A549 (cell line): ENCODE measurements around the gene CAMK1G. TPM values are rescaled to one million over a fixed set of nuclear protein-coding genes. Genes with fewer than 3 reads are reported as not detected.

Experiments used
- ATAC-seq, 2 experiments: fragments of 200-7000 bp in 1 of 2; fragments of >200 bp in 1 of 2; cut with Nextera tagmentation in 1 of 2; cut with Tn5 transposase in 1 of 2; 3 replicates each; pipeline versions ENCODE4 v1.8.0 to v1.9.1; 2018 to 2020; ENCODE audit warnings: mild to moderate bottlenecking in 1 of 2, moderate library complexity in 1 of 2
- CTCF ChIA-PET: fragments of 300-600 bp; sonication (Branson Sonifier 250); formaldehyde crosslinking; extraction: SDS; loops from one replicate; lab custom pipeline; 2021; ENCODE audit warnings: antibody characterized with exemption, inconsistent platforms; lab: Yijun Ruan, JAX
- POLR2A ChIA-PET: fragments of 350-600 bp; formaldehyde crosslinking; extraction: SDS; loops from one replicate; lab custom pipeline; 2021; ENCODE audit warnings: antibody characterized with exemption, inconsistent platforms; lab: Yijun Ruan, JAX
- DNase-seq, 2 experiments: peaks; one replicate each; pipeline versions ENCODE4 v3.0.0 to v3.0.0-alpha.2; 2011 to 2016; ENCODE audit warnings: low read depth in 1 of 2, low spot score in 1 of 2
- FAIRE-seq: peaks from 2 replicates; lab custom pipeline; 2011; peaks lifted over from hg19 to GRCh38; lab: Jason Lieb, UNC
- H3K27ac ChIP-seq, 2 experiments: fragments of >200 bp; sonication (Bioruptor Twin); formaldehyde crosslinking; 3 replicates each; pipeline ENCODE4 v1.5.1; 2016 to 2017
- H3K4me1 ChIP-seq: fragments of >200 bp; sonication (Bioruptor Twin); formaldehyde crosslinking; 3 replicates; pipeline ENCODE4 v1.6.1; 2016
- H3K4me2 ChIP-seq: fragments of >200 bp; sonication (Bioruptor Twin); formaldehyde crosslinking; 3 replicates; pipeline ENCODE4 v1.6.1; 2016
- H3K4me3 ChIP-seq: fragments of >200 bp; sonication (Bioruptor Twin); formaldehyde crosslinking; 3 replicates; pipeline ENCODE4 v1.5.1; 2016
- H3K9me3 ChIP-seq: fragments of >200 bp; sonication (Bioruptor Twin); formaldehyde crosslinking; 3 replicates; pipeline ENCODE4 v1.6.1; 2016
- BHLHE40 ChIP-seq: IDR thresholded peaks from 2 replicates; pipeline ENCODE4 v1.6.1; 2012; ENCODE audit warnings: low read depth, low read length, inconsistent platforms
- CBX8 ChIP-seq: fragments of 200-600 bp; sonication (generic); IDR thresholded peaks from 2 replicates; pipeline ENCODE4 v1.6.1; 2016
- CEBPB ChIP-seq, 2 experiments: fragments of >200 bp in 1 of 2; sonication (Bioruptor Twin) in 1 of 2; formaldehyde crosslinking in 1 of 2; IDR thresholded peaks; 2 replicates each; pipeline ENCODE4 v1.6.1; 2012 to 2016
- CHD2 ChIP-seq: fragments of 150-350 bp; IDR thresholded peaks from 2 replicates; pipeline ENCODE4 v1.6.1; 2014; ENCODE audit warnings: low read length; ENCODE audit not compliant: partially characterized antibody
- EHF ChIP-seq: fragments of 250-450 bp; sonication (Bioruptor Pico); IDR thresholded peaks from 2 replicates; pipeline ENCODE4 v1.5.0; 2020; ENCODE audit warnings: mild to moderate bottlenecking
- FOSB ChIP-seq: fragments of 250-450 bp; sonication (Bioruptor Pico); IDR thresholded peaks from 2 replicates; pipeline ENCODE4 v1.5.0; 2020; ENCODE audit warnings: mild to moderate bottlenecking, moderate library complexity
- HOXA7 ChIP-seq: fragments of 250-450 bp; sonication (Bioruptor Pico); IDR thresholded peaks from 2 replicates; pipeline ENCODE4 v1.5.0; 2020; ENCODE audit warnings: mild to moderate bottlenecking, moderate library complexity
- HOXB13 ChIP-seq: fragments of 250-450 bp; sonication (Bioruptor Pico); IDR thresholded peaks from 2 replicates; pipeline ENCODE4 v1.5.0; 2020; ENCODE audit warnings: low read depth, mild to moderate bottlenecking, moderate library complexity
- HOXB5 ChIP-seq: fragments of 250-450 bp; sonication (Bioruptor Pico); IDR thresholded peaks from 2 replicates; pipeline ENCODE4 v1.5.0; 2020; ENCODE audit warnings: mild to moderate bottlenecking, moderate library complexity
- KDM5A ChIP-seq: fragments of 200-600 bp; sonication (generic); IDR thresholded peaks from 2 replicates; pipeline ENCODE4 v1.6.1; 2016; ENCODE audit warnings: antibody characterized with exemption, mild to moderate bottlenecking
- MAZ ChIP-seq: fragments of 150-350 bp; IDR thresholded peaks from 2 replicates; pipeline ENCODE4 v1.6.1; 2014; ENCODE audit warnings: antibody characterized with exemption, low read depth, low read length, borderline replicate concordance
- MYC ChIP-seq: IDR thresholded peaks from 2 replicates; pipeline ENCODE4 v1.6.1; 2012; ENCODE audit warnings: mild to moderate bottlenecking, inconsistent platforms, low read length, improper control_type of control experiment, borderline replicate concordance
- NPAS2 ChIP-seq: fragments of 250-450 bp; sonication (Bioruptor Pico); IDR thresholded peaks from 2 replicates; pipeline ENCODE4 v1.8.0; 2022; ENCODE audit warnings: mild to moderate bottlenecking, moderate library complexity, borderline replicate concordance
- POLR2A ChIP-seq: IDR thresholded peaks from 2 replicates; pipeline ENCODE4 v1.6.1; 2012; ENCODE audit warnings: mild to moderate bottlenecking, low read length
- RAD21 ChIP-seq, 2 experiments: fragments of >200 bp in 1 of 2; sonication (Bioruptor Twin) in 1 of 2; formaldehyde crosslinking in 1 of 2; IDR thresholded peaks in 1 of 2; conservative IDR thresholded peaks in 1 of 2; 2 replicates in 1 of 2; 3 replicates in 1 of 2; pipeline ENCODE4 v1.6.1; 2012 to 2018; ENCODE audit warnings: inconsistent platforms in 1 of 2
- RNF2 ChIP-seq: fragments of 200-600 bp; sonication (generic); IDR thresholded peaks from 2 replicates; pipeline ENCODE4 v1.6.1; 2016; ENCODE audit warnings: low read depth, mild to moderate bottlenecking, antibody characterized with exemption, moderate library complexity, borderline replicate concordance
- TFCP2L1 ChIP-seq: fragments of 250-450 bp; sonication (Bioruptor Pico); IDR thresholded peaks from 2 replicates; pipeline ENCODE4 v1.5.0; 2021; ENCODE audit warnings: mild to moderate bottlenecking
- TP53 ChIP-seq: fragments of 250-450 bp; sonication (Bioruptor Pico); IDR thresholded peaks from 2 replicates; pipeline ENCODE4 v1.5.0; 2021; ENCODE audit warnings: mild to moderate bottlenecking, moderate library complexity
- ZC3H11A ChIP-seq: fragments of 450-650 bp; IDR thresholded peaks from 2 replicates; pipeline ENCODE4 v1.6.1; 2014; ENCODE audit warnings: antibody characterized with exemption, mild to moderate bottlenecking
- ZFP36 ChIP-seq: fragments of 450-650 bp; IDR thresholded peaks from 2 replicates; pipeline ENCODE4 v1.6.1; 2014; ENCODE audit warnings: borderline replicate concordance; ENCODE audit not compliant: partially characterized antibody
- ZNF302 ChIP-seq: fragments of 250-450 bp; sonication (Bioruptor Pico); IDR thresholded peaks from 2 replicates; pipeline ENCODE4 v1.9.0; 2021; ENCODE audit warnings: inconsistent platforms, mild to moderate bottlenecking, moderate library complexity
- ZSCAN20 ChIP-seq: fragments of 250-450 bp; sonication (Bioruptor Pico); IDR thresholded peaks from 2 replicates; pipeline ENCODE4 v1.8.0; 2022; ENCODE audit warnings: mild to moderate bottlenecking, moderate library complexity
- WGBS: methylation state at CpG from one replicate; pipeline ENCODE4 v1.1.6; 2017; ENCODE audit errors: missing lambda C conversion rate; 5-methylcytosine and 5-hydroxymethylcytosine counted together
- polyA plus RNA-seq, 4 experiments: library from polyadenylated mRNA; depleted of rRNA in 3 of 4; stranded (reverse); fragments of >200 nt; fragmentation: RNase III in 1 of 4; extraction: RNeasy Plus Mini Kit Qiagen cat#74134 plus additional on column Dnase treatment in 1 of 4; gene quantifications; 2 replicates in 3 of 4; 3 replicates in 1 of 4; pipeline ENCODE4 v1.2.3, GENCODE V29; 2011 to 2017
- TF ChIP-seq, protein P1 (sequence below): IDR thresholded peaks from 2 replicates; pipeline ENCODE4 v1.6.1; 2012
- TF ChIP-seq, protein P2 (sequence below): fragments of >200 bp; sonication (Bioruptor Twin); formaldehyde crosslinking; IDR thresholded peaks from 2 replicates; pipeline ENCODE4 v1.6.1; 2016
- TF ChIP-seq, protein P3 (sequence below): IDR thresholded peaks from 2 replicates; pipeline ENCODE4 v1.6.1; 2012; ENCODE audit warnings: low read depth, borderline replicate concordance
- TF ChIP-seq, protein P4 (sequence below): fragments of 450-650 bp; IDR thresholded peaks from 2 replicates; pipeline ENCODE4 v1.6.1; 2014; ENCODE audit warnings: antibody characterized with exemption

CAMK1G gene
- polyA plus RNA-seq, 2 of the 4 experiments (the other 2 are of a cell fraction) = 0.03 to 0.08 TPM

DNA sequence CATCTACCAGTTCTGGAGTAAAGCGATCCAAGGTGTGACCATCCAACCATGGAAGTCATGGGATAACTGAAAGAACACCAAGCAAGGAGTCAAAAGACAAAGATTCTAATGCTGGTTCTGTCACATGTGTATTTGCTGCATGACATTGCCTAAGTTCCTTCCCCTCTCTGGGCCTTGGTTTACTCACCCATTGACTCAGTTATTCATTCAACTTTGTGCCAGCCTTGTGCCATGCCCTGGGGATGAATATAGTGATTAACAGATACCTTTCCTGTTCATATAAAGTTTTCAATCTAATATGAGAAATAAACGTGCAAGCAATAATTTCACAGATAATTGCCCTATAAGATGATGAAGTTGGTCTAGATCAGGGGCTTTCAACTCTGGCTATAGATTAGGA lies 33.0 kb upstream of the CAMK1G start:
- no peak overlapping the region for H3K4me2 ChIP-seq
- WGBS = 39% methylated on average over 2 of the region's 2 CpGs
- H3K4me3 ChIP-seq = no peak overlapping the region
- no peaks in the 10 kb centered on the region for H3K4me1 ChIP-seq
- H3K9me3 ChIP-seq = no peaks in the 10 kb centered on the region
- H3K27ac ChIP-seq = no peak overlapping the region
- no peak for DNase-seq
- ATAC-seq = no peak
- FAIRE-seq = no peak
- TF ChIP-seq TFCP2L1 (CRISPR knock-in tag) (no peak), HOXB5 (CRISPR knock-in tag) (no peak), FOSB (CRISPR knock-in tag) (no peak), CBX8 (no peak), NPAS2 (CRISPR knock-in tag) (no peak), MAZ (no peak), BHLHE40 (no peak), CEBPB (IDR thresholded peaks at IDR 0.05) (no peak)
- TF ChIP-seq, protein P1, sequence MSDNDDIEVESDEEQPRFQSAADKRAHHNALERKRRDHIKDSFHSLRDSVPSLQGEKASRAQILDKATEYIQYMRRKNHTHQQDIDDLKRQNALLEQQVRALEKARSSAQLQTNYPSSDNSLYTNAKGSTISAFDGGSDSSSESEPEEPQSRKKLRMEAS = no peak
- TF ChIP-seq, protein P2, sequence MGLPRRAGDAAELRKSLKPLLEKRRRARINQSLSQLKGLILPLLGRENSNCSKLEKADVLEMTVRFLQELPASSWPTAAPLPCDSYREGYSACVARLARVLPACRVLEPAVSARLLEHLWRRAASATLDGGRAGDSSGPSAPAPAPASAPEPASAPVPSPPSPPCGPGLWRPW = no peak
- ChIA-PET CTCF (no interaction called here), POLR2A (no interaction called here)

DNA sequence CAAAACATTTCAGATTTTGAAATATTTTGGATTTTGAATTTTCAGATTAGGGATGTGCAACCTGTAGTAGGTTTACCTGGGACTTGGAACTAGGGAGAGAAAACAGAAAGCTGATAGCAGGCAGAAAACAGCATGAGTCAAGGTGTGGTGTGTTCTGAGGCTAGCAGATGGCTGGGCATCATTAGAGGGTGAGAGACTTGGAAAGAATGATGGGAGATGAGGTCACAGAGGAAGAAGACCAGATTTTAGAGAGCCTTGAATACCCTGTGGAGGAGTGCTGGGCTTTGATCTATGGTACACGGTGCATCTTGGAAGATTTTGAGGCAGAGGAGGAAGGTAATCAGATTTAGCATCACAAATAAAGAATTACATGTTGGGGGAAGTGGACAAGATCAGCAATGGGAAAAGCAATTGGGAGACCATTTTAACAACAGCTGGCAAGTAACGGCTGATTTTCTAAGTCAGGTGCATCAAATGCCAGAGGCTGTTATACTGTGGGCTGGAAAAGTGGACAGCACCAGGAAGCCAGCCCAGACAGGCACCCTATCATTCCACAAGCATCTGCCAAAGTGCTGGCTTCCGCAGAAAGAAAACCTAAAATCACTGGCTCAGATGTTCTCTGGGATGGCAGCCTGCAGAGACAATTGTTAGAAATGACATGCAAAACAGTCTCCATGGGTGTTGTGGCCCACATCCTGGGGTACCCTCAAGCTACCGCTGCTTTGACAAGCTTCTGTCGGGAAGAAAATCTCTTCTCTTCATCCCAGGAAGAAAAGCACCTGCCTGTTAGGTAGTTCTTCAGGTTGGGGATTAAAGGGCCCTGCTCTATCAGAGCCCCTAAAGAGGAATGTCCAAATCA lies 30.9 kb upstream of the CAMK1G start:
- CTCF ChIA-PET = interaction anchor here (1.0 kb wide), 1 partner anchor 350 kb away, joined by 3 read pairs; no protein-coding TSS in a partner anchor
- 59% methylated on average over 5 of the region's 5 CpGs for WGBS
- no peak for DNase-seq

More for the DNA sequence above, 30.9 kb upstream of the CAMK1G start:
- no peak overlapping the region for H3K27ac ChIP-seq
- no peak for ATAC-seq
- TF ChIP-seq, protein P2 = no peak
- TF ChIP-seq TP53 (CRISPR knock-in tag) (no peak), RNF2 (no peak), HOXA7 (CRISPR knock-in tag) (no peak), HOXB13 (no peak), MYC (no peak), RAD21 (conservative IDR thresholded peaks at IDR 0.05 in 1 of 2, IDR thresholded peaks at IDR 0.05 in 1 of 2) (no peak), KDM5A (no peak), EHF (CRISPR knock-in tag) (no peak), ZNF302 (CRISPR knock-in tag) (no peak), ZFP36 (no peak), POLR2A (no peak), ZSCAN20 (CRISPR knock-in tag) (no peak), ZC3H11A (no peak), CEBPB (IDR thresholded peaks at IDR 0.05) (no peak), CHD2 (no peak), CBX8 (no peak)
- TF ChIP-seq, protein P3, sequence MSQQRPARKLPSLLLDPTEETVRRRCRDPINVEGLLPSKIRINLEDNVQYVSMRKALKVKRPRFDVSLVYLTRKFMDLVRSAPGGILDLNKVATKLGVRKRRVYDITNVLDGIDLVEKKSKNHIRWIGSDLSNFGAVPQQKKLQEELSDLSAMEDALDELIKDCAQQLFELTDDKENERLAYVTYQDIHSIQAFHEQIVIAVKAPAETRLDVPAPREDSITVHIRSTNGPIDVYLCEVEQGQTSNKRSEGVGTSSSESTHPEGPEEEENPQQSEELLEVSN = no peak
- TF ChIP-seq, protein P4, sequence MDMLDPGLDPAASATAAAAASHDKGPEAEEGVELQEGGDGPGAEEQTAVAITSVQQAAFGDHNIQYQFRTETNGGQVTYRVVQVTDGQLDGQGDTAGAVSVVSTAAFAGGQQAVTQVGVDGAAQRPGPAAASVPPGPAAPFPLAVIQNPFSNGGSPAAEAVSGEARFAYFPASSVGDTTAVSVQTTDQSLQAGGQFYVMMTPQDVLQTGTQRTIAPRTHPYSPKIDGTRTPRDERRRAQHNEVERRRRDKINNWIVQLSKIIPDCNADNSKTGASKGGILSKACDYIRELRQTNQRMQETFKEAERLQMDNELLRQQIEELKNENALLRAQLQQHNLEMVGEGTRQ = no peak
- FAIRE-seq = no peak
- no peaks in the 10 kb centered on the region for H3K4me1 ChIP-seq
- POLR2A ChIA-PET = no interaction called here
- no peaks in the 10 kb centered on the region for H3K9me3 ChIP-seq
- H3K4me2 ChIP-seq = no peak overlapping the region
- no peak overlapping the region for H3K4me3 ChIP-seq
